ENCODE data around the gene ST3GAL2. TPM values are rescaled to one million over a fixed set of nuclear protein-coding genes. Genes with fewer than 3 reads are reported as not detected.
A peak's percentile ranks its signal among the peaks of the same experiment; 100 is the strongest.

Gene ST3GAL2
- total RNA-seq, 3 donors from 2014 or later = 7.8 to 13.4 (median 11.5) TPM

- Histone ChIP-seq H3K9me3 (no peaks in the 10 kb centered on the region), H3K36me3 (no peaks in the 10 kb centered on the region), H3K27ac (peak overlapping the region; percentile 52 to 88), H3K4me1 (peaks cover 12 to 17% of the 10 kb centered on the region in 2 donors), H3K27me3 (no peaks in the 10 kb centered on the region), H3K4me3 (peak overlapping the region; percentile 79 to 95 (median 82))
- intact Hi-C loops (cut with DNase I; ENCODE audit: low total_unique reads) = no loop called here
- no peak for DNase-seq (ENCODE audit: low spot score in 2 of 2)
- no peak for TF ChIP-seq POLR2AphosphoS5 (IDR thresholded peaks at IDR 0.05)
- no peak for TF ChIP-seq POLR2A (IDR thresholded peaks at IDR 0.05)
- no peak for TF ChIP-seq CTCF (IDR thresholded peaks at IDR 0.05)
Observed at GRCh38 chr16:70437582-70438557, 1.0 kb downstream of the ST3GAL2 start.

- TF ChIP-seq CTCF (IDR thresholded peaks at IDR 0.05) (no peak), POLR2A (IDR thresholded peaks at IDR 0.05) (no peak), POLR2AphosphoS5 (IDR thresholded peaks at IDR 0.05) (no peak)
- H3K27ac ChIP-seq = peak overlapping the region; percentile 52 to 88
- no peaks in the 10 kb centered on the region for H3K9me3 ChIP-seq
- intact Hi-C loops (cut with DNase I; ENCODE audit: low total_unique reads) = no loop called here
- H3K27me3 ChIP-seq = no peaks in the 10 kb centered on the region
- no peaks in the 10 kb centered on the region for H3K36me3 ChIP-seq
- no peak for DNase-seq (ENCODE audit: low spot score in 2 of 2)
- peaks cover 19 to 24% of the 10 kb centered on the region in 2 donors for H3K4me1 ChIP-seq
- H3K4me3 ChIP-seq = peak overlapping the region; percentile 79 to 95 (median 82)
Observed at GRCh38 chr16:70437017-70437581, 1.8 kb downstream of the ST3GAL2 start.

- Histone ChIP-seq H3K36me3 (no peaks in the 10 kb centered on the region), H3K9me3 (no peaks in the 10 kb centered on the region), H3K27ac (no peak overlapping the region), H3K4me1 (peaks cover 27 to 29% of the 10 kb centered on the region in 2 donors), H3K4me3 (no peak overlapping the region), H3K27me3 (no peaks in the 10 kb centered on the region)
- no peak for DNase-seq (ENCODE audit: low spot score in 2 of 2)
- intact Hi-C loops (cut with DNase I; ENCODE audit: low total_unique reads) = no loop called here
- TF ChIP-seq CTCF (IDR thresholded peaks at IDR 0.05) (no peak), POLR2A (IDR thresholded peaks at IDR 0.05) (no peak), POLR2AphosphoS5 (IDR thresholded peaks at IDR 0.05) (no peak)
Observed at GRCh38 chr16:70434484-70435260, 4.2 kb downstream of the ST3GAL2 start.

GRCh38 chr16:70433458-70434103, 5.3 kb downstream of the ST3GAL2 start:
- Histone ChIP-seq H3K4me3 (no peak overlapping the region), H3K36me3 (no peaks in the 10 kb centered on the region), H3K4me1 (peaks cover 28 to 34% of the 10 kb centered on the region in 2 donors), H3K9me3 (no peaks in the 10 kb centered on the region), H3K27me3 (no peaks in the 10 kb centered on the region), H3K27ac (peak overlapping the region; percentile 62 to 82)
- DNase-seq (ENCODE audit: low spot score in 2 of 2) = no peak
- intact Hi-C loops (cut with DNase I; ENCODE audit: low total_unique reads) = no loop called here
- no peak for TF ChIP-seq CTCF (IDR thresholded peaks at IDR 0.05)
